IPS-NIHi7 (cell line): ENCODE data around the gene ATP2B2.

Source experiments
- DNase-seq: peaks from one replicate; pipeline ENCODE4 v3.0.0; 2012; ENCODE audit warnings: mixed read lengths; ENCODE audit errors: extremely low spot score

The ATP2B2 gene

GRCh38 chr3:10344944-10345575, 160.3 kb downstream of the ATP2B2 start:
- no peak for DNase-seq

GRCh38 chr3:10344147-10344943, 161.0 kb downstream of the ATP2B2 start:
- peak; percentile 83 for DNase-seq

GRCh38 chr3:10343526-10343925, 161.9 kb downstream of the ATP2B2 start:
- no peak for DNase-seq

GRCh38 chr3:10342781-10343180, 162.6 kb downstream of the ATP2B2 start:
- no peak for DNase-seq

- DNase-seq = no peak
Measured at GRCh38 chr3:10341901-10342398, 163.4 kb downstream of the ATP2B2 start.

GRCh38 chr3:10340476-10340875, 164.9 kb downstream of the ATP2B2 start:
- DNase-seq = no peak

- no peak for DNase-seq
Measured at GRCh38 chr3:10340046-10340445, 165.3 kb downstream of the ATP2B2 start.

GRCh38 chr3:10339376-10339955, 165.9 kb downstream of the ATP2B2 start:
- DNase-seq = no peak

- DNase-seq = no peak
Measured at GRCh38 chr3:10338591-10339353, 166.6 kb downstream of the ATP2B2 start.

GRCh38 chr3:10338164-10338470, 167.3 kb downstream of the ATP2B2 start:
- no peak for DNase-seq

- no peak for DNase-seq
Measured at GRCh38 chr3:10337323-10338163, 167.8 kb downstream of the ATP2B2 start.

GRCh38 chr3:10336761-10337160, 168.6 kb downstream of the ATP2B2 start:
- no peak for DNase-seq

GRCh38 chr3:10335871-10336622, 169.3 kb downstream of the ATP2B2 start:
- DNase-seq = no peak

GRCh38 chr3:10335190-10335738, 170.1 kb downstream of the ATP2B2 start:
- DNase-seq = no peak

GRCh38 chr3:10334459-10334858, 170.9 kb downstream of the ATP2B2 start:
- DNase-seq = peak; percentile 66

GRCh38 chr3:10334042-10334441, 171.3 kb downstream of the ATP2B2 start:
- no peak for DNase-seq

GRCh38 chr3:10333349-10333650, 172.1 kb downstream of the ATP2B2 start:
- DNase-seq = no peak

GRCh38 chr3:10332481-10333348, 172.7 kb downstream of the ATP2B2 start:
- DNase-seq = no peak

- no peak for DNase-seq
Measured at GRCh38 chr3:10331320-10331719, 174.1 kb downstream of the ATP2B2 start.
